NB4 (cell line): ENCODE data around the gene NUP210.

ENCODE experiments used
- DNase-seq: peaks from one replicate; pipeline ENCODE4 v3.0.0; 2010; ENCODE audit warnings: low read depth
- H3K4me3 ChIP-seq: one replicate; pipeline ENCODE4 v1.5.1; 2011; ENCODE audit warnings: mild to moderate bottlenecking, low read depth, low read length, moderate library complexity
- MYC ChIP-seq: IDR thresholded peaks from 2 replicates; pipeline ENCODE4 v1.6.1; 2011; ENCODE audit warnings: low read depth, low read length
- POLR2A ChIP-seq: IDR thresholded peaks from 2 replicates; pipeline ENCODE4 v1.6.1; 2011; ENCODE audit warnings: mild to moderate bottlenecking; ENCODE audit not compliant: insufficient read length; ENCODE audit errors: extremely low read depth
- TF ChIP-seq, protein P1 (sequence below): IDR thresholded peaks from 2 replicates; pipeline ENCODE4 v1.6.1; 2011; ENCODE audit warnings: low read depth, low read length
- TF ChIP-seq, protein P2 (sequence below): IDR thresholded peaks from one replicate; pipeline ENCODE4 v1.5.1; 2012; ENCODE audit warnings: low read depth, low read length

The NUP210 gene

DNA sequence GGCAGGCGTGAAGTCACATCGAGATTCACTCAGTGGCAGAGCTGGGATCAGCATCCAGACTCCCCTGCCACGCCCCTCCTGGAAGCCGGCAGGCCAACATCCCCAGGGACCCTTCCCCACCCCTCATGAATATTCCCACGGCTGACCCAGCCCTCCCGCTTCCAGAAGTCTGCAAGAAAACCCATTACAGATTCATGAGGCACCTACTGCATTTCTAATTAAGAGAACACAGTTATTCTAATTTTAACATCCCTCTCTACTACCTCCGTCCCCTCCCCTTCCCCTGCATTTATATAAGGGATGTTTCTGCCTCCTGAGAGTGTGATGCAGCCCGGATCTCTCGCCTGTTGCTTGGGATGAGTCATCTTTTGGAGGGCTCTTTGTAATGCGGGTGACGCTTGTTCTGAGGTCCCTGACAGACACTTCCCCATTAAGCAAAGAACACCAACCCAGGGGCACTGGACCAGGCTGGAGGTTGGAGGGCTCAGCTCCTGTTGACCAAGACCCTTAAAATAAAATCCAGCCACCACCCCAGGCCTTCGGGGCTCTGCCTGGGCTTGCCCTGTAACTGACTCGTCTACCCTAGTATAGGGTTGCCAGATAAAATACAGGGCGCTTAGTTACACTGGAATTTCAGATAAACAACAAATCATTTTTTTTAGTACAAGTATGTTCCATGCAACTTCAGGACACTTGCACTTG lies 118.7 kb downstream of the NUP210 start:
- TF ChIP-seq MYC: 0 out of 2 replicates have a peak, but pooled peaks have one; percentile 12
- TF ChIP-seq POLR2A: no peak
- TF ChIP-seq, protein P1, sequence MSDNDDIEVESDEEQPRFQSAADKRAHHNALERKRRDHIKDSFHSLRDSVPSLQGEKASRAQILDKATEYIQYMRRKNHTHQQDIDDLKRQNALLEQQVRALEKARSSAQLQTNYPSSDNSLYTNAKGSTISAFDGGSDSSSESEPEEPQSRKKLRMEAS: peak; percentile 3; the same call in 1 of the 2 replicates
- no peak overlapping the region for H3K4me3 ChIP-seq
- DNase-seq: peak; percentile 93

DNA sequence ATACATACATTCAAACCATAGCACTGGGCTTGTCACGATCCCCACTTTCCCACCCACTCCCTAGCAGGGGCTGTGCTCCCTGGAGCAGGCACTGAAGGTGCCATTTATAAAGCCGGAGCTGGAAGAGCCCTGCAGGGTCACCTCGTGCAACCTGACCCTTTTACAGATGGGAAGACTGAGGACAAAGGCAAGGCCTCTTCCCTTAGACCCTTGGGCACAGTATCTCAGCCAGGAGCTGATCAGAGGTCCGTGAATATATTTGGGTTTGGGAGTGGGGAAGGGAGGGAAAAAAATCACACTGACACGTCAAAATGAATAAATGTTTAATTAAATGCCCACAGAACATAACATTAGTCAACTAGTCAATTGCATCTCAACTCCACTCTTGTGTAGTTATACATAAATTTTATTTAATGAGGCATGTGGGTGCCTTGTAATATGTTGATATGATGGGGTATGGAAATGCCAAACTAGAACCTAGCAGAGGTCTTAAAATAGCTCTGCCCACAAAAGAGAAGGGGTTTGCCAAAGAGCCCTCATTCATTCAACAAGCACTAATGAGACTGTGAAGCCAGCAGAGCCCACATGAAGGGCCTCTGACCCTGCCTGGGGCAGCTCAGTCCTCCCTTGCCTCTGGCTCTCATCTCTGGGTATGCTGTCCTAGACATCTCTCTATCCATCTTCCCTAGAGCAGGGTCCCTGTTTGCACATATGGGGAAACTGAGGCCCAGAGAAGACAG lies 119.4 kb downstream of the NUP210 start:
- no peak for DNase-seq
- TF ChIP-seq, protein P2, sequence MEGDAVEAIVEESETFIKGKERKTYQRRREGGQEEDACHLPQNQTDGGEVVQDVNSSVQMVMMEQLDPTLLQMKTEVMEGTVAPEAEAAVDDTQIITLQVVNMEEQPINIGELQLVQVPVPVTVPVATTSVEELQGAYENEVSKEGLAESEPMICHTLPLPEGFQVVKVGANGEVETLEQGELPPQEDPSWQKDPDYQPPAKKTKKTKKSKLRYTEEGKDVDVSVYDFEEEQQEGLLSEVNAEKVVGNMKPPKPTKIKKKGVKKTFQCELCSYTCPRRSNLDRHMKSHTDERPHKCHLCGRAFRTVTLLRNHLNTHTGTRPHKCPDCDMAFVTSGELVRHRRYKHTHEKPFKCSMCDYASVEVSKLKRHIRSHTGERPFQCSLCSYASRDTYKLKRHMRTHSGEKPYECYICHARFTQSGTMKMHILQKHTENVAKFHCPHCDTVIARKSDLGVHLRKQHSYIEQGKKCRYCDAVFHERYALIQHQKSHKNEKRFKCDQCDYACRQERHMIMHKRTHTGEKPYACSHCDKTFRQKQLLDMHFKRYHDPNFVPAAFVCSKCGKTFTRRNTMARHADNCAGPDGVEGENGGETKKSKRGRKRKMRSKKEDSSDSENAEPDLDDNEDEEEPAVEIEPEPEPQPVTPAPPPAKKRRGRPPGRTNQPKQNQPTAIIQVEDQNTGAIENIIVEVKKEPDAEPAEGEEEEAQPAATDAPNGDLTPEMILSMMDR: no peak
- no peak for TF ChIP-seq MYC
- no peak overlapping the region for H3K4me3 ChIP-seq

DNA sequence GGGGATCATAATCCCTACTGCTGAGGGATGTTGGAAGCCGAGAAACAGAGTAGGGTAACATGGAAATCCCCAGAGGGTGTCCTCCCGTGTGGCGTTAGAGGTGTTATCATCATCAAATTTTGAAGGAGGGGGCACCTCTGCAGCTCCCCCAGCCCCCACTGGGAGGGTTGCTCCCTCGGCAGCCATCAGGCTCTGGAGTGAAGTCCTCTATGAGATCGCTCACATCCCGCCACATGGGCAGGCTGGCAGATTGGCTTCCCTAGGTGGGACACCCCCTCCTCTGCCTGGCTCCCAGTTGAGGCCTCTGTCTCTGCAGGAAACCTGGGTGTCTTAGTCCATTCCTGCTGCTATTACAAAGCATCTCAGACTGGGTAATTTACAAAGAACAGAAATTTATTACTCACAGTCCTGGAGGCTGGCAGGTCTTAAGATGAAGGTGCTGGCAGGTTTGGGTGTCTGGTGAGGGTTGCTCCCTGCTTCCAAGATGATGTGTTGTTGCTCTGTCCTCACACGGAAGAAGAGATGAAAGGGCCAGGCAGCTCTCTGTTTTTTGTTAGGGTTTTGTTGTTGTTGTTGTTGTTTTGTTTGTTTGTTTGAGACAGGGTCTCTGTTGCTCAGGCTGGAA lies 120.5 kb downstream of the NUP210 start:
- H3K4me3 ChIP-seq: no peak overlapping the region
- TF ChIP-seq, protein P1: no peak
- TF ChIP-seq MYC: no peak
- TF ChIP-seq, protein P2: no peak
- no peak for TF ChIP-seq POLR2A
- no peak for DNase-seq

DNA sequence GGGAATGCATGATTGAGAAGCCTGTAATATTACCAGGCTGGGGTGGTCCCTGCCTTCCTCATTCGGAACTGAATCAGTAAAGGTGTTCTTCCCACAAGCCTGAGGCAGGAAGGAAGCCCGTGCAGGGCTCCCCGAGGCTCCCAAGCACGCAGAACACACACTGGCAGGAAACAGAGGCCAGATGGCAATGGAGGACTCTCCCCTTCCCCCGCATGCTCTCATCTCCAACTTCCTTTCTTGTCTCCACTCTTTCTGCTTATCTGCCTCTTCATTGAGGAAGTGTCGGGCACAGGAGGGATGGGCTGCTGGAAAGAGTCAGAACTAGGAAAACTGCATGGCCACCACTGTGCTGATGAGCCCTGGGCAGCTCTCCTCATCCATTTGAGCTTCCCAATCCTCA lies 123.5 kb downstream of the NUP210 start:
- peak; percentile 74 for DNase-seq
- no peak for TF ChIP-seq POLR2A
- TF ChIP-seq MYC: no peak
- TF ChIP-seq, protein P2: no peak
- TF ChIP-seq, protein P1: no peak

DNA sequence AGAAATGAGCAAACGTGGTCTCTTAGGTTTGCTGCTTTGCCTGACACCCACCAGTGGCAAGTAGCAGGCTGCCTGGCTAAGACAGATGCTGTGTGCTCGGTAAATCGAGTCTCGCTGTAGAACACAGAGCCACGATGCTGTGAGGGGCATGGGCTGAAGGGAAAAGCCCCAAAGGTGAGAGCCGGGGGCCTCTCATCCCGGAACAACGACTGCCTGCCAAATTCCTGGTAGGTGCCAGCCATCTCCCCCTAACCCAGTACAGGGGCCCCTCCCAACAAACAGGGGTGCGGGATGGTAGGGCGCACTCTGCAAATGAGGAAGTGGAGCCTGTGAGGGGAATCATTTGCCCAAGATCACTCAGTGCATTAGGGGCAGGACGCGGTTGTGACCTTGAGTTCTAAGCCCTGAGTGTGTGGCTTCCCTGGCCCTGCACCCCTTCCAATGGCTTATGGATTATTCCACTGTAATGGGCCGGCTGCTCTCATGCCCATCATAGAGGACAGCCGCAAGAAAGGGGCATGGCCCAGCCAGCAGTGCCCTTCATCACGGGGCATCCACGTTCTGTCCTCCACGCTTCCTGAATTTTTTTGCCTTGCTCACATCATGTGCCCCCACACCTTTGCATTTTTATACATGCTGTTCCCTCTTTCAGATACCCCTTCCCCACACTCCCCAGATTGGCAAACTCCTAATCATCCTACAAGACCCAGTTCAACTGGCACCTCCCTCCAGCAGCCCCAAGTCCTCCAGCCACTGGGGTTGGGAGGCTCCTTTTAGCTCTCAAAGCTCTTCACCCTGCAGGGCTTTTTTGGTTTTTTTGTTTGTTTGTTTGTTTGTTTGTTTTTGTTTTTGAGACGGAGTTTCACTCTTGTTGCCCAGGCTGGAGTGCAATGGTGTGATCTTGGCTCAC lies 125.4 kb downstream of the NUP210 start:
- peak; percentile 68 for DNase-seq
- TF ChIP-seq MYC: 0 out of 2 replicates have a peak, but pooled peaks have one; percentile 7
- TF ChIP-seq, protein P2: no peak
- H3K4me3 ChIP-seq: no peak overlapping the region

More for the DNA sequence above, 123.5 kb downstream of the NUP210 start:
- H3K4me3 ChIP-seq: no peak overlapping the region

DNA sequence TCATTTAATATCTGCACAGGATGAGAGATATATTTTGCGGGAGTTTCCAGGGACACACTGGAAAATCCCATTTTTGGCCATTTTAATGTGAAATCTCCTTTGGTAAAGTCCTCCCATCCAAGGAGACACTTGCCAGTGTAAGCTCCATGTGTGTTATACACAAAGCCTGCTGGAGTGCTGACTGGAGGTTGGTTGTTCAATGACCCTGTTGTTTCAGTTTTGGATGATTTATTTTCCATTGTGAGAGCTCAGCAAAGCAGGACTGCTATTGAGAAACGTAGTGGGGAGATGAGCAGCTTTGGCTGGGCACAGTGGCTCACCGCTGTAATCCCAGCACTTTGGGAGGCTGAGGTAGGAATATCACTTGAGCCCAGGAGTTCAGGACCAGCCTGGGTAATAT lies 127.7 kb downstream of the NUP210 start:
- DNase-seq: no peak
- no peak overlapping the region for H3K4me3 ChIP-seq
- TF ChIP-seq MYC: no peak
- TF ChIP-seq POLR2A: no peak
- TF ChIP-seq, protein P2: no peak
- TF ChIP-seq, protein P1: no peak
